Measurements from ENCODE around the gene NOD2.

The NOD2 gene

GRCh38 chr16:50695017-50696000, 1.9 kb downstream of the NOD2 start:
- peak; percentile 55 for DNase-seq

GRCh38 chr16:50696126-50696525, 2.7 kb downstream of the NOD2 start:
- DNase-seq = no peak

GRCh38 chr16:50696575-50697420, 3.4 kb downstream of the NOD2 start:
- DNase-seq = peak; percentile 93

- no peak for DNase-seq
Observed at GRCh38 chr16:50697421-50697715, 4.0 kb downstream of the NOD2 start.

GRCh38 chr16:50697881-50698767, 4.7 kb downstream of the NOD2 start:
- no peak for DNase-seq

GRCh38 chr16:50699326-50700159, 6.1 kb downstream of the NOD2 start:
- DNase-seq = no peak

- DNase-seq = peak; percentile 84
Observed at GRCh38 chr16:50702725-50703124, 9.3 kb downstream of the NOD2 start.

GRCh38 chr16:50704245-50704644, 10.8 kb downstream of the NOD2 start:
- DNase-seq = no peak

- no peak for DNase-seq
Observed at GRCh38 chr16:50705436-50706110, 12.2 kb downstream of the NOD2 start.

- peak; percentile 45 for DNase-seq
Observed at GRCh38 chr16:50706250-50706649, 12.8 kb downstream of the NOD2 start.

GRCh38 chr16:50708373-50709060, 15.1 kb downstream of the NOD2 start:
- no peak for DNase-seq

- peak; percentile 87 for DNase-seq
Observed at GRCh38 chr16:50709061-50709684, 15.8 kb downstream of the NOD2 start.

- no peak for DNase-seq
Observed at GRCh38 chr16:50709980-50710379, 16.6 kb downstream of the NOD2 start.

GRCh38 chr16:50711040-50711439, 17.6 kb downstream of the NOD2 start:
- no peak for DNase-seq

GRCh38 chr16:50711862-50712559, 18.6 kb downstream of the NOD2 start:
- DNase-seq = no peak

- peak; percentile 41 for DNase-seq
Observed at GRCh38 chr16:50712560-50712898, 19.1 kb downstream of the NOD2 start.

- no peak for DNase-seq
Observed at GRCh38 chr16:50712956-50713355, 19.6 kb downstream of the NOD2 start.

GRCh38 chr16:50717091-50717490, 23.7 kb downstream of the NOD2 start:
- DNase-seq = no peak

GRCh38 chr16:50717494-50717893, 24.1 kb downstream of the NOD2 start:
- no peak for DNase-seq
